MM.1S (cell line): Measurements from ENCODE around the gene TUSC7.

Experiments
- EZH2 ChIP-seq: fragments of 300-600 bp; sonication (generic); optimal IDR thresholded peaks from 2 replicates; pipeline ENCODE3; 2017; ENCODE audit warnings: low read depth, mild to moderate bottlenecking, antibody characterized with exemption, low read length, mixed read lengths
- EZH2phosphoT487 ChIP-seq: fragments of 300-600 bp; sonication (generic); IDR thresholded peaks from 2 replicates; pipeline ENCODE4 v1.6.1; 2018; ENCODE audit warnings: antibody characterized with exemption, low read length
- TF ChIP-seq, protein P1 (sequence below): fragments of 300-600 bp; sonication (generic); IDR thresholded peaks from 2 replicates; pipeline ENCODE4 v1.5.1; 2016; ENCODE audit warnings: antibody characterized with exemption, low read length, mixed read lengths

- TF ChIP-seq EZH2 (no peak), EZH2phosphoT487 (no peak)
- TF ChIP-seq, protein P1, sequence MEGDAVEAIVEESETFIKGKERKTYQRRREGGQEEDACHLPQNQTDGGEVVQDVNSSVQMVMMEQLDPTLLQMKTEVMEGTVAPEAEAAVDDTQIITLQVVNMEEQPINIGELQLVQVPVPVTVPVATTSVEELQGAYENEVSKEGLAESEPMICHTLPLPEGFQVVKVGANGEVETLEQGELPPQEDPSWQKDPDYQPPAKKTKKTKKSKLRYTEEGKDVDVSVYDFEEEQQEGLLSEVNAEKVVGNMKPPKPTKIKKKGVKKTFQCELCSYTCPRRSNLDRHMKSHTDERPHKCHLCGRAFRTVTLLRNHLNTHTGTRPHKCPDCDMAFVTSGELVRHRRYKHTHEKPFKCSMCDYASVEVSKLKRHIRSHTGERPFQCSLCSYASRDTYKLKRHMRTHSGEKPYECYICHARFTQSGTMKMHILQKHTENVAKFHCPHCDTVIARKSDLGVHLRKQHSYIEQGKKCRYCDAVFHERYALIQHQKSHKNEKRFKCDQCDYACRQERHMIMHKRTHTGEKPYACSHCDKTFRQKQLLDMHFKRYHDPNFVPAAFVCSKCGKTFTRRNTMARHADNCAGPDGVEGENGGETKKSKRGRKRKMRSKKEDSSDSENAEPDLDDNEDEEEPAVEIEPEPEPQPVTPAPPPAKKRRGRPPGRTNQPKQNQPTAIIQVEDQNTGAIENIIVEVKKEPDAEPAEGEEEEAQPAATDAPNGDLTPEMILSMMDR: no peak
Measured at GRCh38 chr3:116691041-116691440, 18.5 kb upstream of the TUSC7 start.
